ENCODE results near the gene COL27A1.

The COL27A1 gene

DNA sequence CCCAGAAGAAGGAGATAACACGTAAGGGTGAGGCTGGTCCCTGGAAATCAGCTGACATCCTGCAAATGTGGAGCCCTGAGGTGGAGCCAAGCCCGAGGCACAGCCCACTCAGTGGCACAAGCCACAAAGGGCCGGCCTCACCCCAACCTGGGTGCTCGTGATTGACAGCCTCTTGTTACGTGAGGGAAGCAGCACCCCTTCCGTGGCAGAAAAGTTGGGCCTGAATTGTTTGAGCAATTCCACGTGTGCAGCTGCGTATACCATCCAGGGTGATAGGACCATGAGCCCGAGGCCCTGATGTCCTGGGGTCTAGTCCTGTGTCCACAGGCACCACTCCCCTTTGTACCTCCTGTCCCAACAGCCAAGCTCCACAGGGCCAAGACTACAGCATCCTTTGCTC is 179.2 kb downstream of the COL27A1 start:
- no peak for DNase-seq

DNA sequence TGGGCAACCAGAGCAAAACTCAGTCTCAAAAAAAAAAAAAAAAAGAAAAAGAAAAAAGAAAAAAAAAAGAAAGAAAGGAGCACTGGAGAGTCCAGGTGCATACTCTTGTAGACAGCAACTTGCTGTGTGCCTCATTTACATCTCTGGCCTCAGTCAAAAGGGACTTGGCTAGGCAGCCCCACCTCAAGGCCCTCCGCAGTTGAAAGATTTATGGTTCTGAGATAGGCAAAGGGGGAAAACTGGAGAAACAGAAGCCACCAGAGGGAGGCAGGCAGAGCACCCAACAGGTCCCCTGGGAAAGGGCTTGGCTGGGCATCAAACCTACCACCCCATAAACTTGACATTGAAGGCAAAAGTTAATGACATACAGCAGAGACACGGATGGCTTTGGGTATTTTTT is 180.4 kb downstream of the COL27A1 start:
- no peak for DNase-seq

DNA sequence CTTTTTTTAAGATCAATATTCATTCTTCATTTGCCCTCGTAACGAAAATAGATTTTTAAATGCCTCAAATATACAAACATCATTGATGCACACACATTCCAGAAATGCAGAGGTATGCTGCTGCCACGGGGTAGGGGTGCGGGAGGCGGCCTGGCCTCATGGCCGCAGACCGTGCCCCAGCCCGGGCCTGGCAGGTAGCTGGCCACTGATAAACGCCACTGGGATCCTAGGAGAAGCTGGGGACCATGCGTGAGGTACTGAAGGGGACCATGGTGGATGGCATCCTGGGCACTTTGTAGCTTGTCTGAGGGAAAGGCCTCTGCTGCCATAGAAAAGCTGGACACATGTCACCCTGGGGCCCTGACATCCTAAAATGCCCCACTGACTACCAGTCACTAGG is 180.8 kb downstream of the COL27A1 start:
- DNase-seq, result no peak

DNA sequence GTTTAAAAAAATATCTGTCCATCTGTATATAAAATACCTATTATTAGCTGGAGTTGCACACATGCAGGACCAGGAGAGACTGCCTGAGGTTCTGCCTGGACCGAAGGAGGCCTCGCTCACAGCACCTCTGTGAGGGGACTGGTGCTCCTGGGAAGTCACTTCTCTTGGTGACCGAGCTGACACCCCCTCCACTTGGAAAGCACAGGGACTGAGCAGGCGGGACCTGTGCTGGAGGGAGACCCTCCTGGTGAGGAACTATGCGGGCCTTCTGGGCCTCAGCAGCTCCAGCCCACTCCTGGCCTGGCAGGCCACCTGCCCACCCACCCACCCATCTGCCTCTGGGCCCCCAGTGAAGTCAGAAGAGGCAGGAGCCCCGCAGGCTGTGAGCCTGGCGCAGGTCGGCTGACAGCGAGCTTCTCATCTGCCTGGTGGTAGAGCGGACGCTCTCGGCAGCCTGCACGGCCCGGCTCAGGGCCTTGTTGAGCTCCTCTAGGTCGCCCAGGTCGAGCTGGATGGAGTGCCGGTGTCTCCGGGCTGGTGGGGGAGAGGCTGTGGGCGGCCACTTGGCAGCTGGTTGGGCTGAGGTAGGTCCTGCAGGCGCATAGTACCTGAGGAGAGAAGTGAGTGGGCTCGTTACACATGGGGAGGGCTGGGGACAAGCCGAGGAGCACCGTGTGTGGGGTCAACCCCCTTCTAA is 181.5 kb downstream of the COL27A1 start:
- no peak for DNase-seq

DNA sequence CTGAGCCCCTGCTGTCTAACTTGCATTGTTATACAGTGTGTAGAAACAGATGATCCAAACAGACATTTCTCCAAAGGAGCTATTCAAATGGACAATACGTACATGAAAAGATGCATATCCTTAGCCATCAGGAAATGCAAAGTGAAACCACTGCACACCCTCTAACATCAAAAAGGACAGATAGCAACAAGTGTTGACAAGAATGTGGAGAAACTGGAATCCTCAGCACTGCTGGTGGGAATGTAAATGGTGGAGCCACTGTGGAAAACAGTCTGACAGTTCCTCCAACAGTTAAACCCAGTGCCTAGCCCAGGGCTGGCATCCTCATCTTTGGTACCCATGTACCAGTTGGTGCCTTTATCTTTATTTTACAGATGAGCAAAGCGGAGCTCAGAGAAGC is 182.8 kb downstream of the COL27A1 start:
- DNase-seq, result no peak

DNA sequence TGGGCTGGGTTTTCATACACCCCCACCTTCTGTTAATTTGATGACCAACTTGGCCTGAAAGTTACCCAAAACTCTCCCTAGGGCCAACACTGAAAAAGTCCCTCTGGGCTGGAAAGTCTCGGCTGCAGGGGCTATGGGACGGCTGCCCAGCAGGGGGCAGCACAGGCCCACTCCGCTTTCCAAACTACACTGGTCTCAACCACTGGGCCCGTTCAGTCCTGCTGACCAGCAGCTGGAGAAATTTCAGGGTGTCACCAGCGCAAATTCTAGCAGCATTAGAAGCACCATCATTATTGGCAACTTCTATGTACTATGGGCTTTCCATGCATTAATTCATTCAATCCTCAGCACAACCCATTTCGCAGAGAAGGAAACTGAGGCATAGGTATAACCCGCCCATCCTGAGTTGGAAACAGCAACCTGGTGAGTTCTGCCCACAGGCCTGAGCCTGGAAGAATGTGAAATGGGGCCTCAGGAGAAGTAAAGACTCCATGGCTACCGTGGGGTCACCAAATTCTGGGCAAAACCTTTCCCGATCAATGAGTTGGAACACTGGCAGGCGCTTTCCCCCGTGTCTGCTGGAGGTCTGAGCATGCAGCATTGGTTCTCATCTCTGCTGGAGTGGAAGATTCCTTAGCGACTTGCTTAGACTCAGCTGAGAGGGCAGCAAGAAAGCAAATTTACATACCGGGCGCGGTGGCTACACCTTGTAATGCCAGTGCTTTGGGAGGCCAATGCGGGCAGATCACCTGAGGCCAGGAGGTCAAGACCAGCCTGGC is 184.0 kb downstream of the COL27A1 start:
- DNase-seq, result peak in 22 of 56 donors; percentile 2 to 67 (median 14)

DNA sequence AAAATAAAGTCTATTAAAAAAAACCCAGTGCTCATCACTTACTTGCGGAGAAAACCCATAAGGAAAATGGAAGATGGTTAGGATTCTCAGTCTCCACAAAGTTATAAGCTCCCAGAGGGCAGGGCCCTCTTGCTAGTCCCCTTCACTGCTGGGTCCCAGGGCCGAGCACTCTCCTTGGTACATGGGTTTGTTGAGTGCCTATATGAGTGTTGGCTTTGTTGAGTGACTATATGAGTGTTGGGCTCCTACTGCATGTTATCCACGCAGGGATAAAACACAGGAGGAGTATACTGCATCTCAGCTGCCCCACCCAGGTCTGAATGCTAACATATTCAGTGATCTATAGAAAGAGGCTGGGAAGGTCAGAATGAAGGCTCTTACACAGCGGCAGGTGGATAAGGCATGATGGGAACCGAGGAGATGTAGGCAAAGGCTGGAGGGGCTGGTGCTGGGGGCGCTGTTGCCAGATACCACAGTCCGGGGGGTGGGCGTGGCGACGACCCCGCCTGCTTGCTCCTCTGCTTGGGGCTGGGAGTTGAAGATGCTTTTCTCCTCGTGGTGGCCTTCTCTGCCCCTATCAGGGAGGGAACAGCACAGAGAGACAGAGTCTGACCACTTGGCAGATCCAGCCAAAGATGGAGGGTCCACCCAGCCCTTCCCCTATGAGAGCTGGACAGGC is 186.0 kb downstream of the COL27A1 start:
- DNase-seq, result no peak

DNA sequence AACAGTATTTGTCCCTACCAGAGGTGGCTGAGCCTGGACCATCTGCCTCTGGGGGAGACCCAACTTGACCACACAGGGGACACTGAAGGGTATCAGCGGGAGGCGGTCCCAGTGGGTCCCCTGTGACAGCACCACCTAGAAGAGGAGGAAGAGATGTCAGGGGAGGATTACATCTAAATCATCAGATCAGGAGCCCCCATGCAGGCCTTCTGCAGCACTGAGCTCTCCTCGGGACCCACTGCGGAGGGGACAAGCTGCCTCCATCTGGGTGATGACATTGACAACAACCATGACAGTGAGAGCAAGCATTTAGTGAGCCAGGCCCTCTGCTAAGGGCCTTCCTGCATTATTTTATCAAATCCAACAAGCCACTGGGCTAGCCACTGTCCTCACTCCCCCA is 186.7 kb downstream of the COL27A1 start:
- no peak for DNase-seq

DNA sequence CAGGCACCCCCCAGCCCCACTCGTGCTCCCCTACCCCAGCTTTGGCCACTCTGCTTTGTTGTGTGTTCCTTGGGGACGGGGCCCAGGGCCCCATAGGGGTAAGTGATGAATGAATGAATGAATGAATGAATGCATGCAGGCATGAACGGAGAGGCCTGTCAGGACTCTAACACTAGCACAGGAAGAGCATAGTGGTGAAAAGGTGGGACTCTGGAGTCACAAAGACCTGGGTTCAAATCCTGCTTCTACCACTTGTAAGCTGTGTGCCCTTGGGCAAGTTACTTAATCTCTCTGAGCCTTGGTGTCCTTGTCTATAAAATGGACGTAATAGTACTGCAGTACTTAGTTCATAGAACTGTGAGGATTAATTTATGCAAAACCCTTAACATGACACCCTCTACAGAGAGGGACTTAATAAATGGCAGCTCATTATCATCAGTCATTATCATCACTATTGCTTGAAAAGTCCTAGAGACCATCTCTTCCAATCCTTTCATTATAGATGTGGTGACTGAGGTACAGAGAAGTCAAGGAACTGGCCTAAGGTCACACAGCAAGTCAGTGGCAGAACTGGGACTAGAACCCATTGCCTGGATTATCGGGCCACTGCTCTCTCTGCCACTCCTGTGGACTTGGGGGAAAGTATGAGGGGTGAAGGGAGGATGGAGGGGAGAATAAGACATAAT is 187.6 kb downstream of the COL27A1 start:
- DNase-seq, result no peak

DNA sequence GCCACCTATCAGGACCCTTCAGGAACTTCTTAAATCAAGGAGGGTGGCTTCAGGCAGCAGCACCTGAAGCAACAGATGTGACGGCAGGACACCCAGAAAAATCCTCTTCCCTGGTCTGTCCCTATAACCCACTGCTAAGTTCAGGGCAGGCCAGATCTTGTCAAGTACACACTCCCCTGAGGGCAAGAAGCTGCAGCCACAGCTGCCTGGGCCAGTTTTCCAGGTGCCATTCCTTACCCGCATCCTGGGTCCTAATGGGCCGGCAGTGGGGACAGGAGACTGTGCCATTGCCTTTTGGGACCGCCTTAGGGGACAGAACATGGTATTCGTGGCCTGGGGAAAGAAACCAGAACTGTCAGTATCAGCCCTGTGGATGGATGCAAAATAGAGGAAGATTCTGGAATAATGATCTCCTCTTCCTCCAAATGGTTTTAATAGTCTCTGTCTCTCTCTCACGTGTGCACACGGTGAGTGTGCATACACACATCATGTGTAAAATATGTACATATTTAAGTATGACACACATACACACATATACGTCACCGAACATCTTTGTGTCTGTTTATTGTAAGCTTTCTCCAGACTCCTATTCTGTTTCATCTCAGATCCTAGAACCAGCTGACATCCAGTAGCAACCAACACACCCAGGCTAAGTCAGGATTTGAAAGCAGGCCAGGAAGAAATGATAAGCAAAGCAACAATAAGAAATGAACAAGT is 188.3 kb downstream of the COL27A1 start:
- DNase-seq, result no peak

DNA sequence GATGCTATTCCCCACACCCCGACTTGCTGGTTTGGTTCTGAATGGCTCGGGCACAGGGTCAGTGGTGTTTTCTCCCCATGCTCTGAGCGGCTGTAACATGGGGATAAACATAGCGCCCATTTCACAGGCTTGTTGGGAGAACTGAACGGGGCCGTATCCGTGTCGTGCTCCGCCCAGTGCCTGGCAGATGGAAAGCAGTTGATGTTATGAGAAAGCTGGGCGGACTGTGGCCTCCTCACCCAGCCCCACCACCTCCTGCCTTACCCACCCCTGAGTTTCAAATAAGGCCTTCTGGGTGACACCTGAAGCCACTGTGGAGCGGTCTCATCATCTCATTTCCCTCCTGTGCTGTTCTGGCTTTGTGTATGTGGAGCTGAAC is 188.8 kb downstream of the COL27A1 start:
- no peak for DNase-seq

DNA sequence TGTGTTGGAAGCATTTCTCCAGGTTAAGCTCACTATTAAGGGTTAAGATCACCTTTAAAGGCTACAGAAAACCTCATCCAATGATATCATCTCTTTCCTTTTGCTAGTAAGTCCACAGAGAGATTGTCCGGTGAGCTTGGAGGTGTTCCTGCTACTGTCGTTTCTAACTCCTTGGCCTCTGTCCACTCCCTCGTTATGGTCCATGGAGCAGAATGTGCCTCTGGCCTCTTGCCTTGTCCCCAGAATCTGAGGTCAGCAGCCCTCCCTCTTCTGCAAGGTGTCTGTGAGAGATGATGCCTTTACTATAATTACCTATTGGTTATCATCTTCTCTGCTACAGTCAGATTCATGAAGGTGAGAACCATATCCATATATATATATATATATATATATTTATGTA is 189.4 kb downstream of the COL27A1 start:
- DNase-seq, result no peak

DNA sequence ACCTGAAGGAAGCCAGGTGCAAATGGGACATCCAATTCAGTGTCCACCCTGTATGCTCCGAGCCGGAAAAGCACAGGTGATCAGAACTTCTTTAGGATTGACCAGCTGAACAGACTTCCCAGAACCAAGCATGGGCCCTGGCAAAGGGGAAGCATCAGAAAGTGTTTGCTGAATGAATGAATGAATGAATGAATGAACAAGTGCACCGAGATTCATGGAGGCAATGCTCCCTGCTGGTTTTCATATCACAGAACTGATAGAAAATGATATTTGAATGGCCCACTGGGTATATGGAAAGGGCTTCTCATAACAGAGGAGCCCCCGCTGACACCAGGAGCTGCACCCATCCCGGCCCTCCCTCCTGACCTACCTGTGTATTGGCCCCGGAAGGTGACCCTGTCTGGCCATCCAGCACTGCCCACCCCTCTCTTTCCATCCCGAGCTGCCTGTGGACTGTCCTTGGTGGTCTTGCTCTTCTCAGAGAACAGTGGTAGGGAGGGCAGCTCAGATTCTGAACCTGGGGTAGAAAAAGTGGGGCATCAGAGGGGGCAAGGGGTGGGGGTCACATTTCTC is 190.2 kb downstream of the COL27A1 start:
- DNase-seq, result no peak

DNA sequence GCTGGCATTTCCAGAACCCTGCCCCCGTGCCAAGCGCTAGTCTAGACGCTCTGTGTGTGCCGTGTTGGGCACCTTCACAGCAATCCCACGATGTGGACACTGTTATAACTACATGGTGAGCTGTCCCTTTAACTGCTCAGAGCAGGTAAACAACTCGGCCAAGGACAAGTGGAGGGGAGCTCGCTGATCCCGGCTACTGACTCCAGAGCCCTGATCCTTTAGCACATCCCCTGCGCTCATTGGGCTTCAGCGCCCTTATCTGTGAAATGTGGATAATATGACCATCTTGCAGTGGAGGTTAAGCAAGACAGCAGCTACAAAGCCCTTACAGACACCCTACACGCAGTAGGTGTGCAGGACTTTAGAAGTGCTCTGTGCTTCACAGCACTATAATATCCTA is 190.8 kb downstream of the COL27A1 start:
- DNase-seq, result no peak

DNA sequence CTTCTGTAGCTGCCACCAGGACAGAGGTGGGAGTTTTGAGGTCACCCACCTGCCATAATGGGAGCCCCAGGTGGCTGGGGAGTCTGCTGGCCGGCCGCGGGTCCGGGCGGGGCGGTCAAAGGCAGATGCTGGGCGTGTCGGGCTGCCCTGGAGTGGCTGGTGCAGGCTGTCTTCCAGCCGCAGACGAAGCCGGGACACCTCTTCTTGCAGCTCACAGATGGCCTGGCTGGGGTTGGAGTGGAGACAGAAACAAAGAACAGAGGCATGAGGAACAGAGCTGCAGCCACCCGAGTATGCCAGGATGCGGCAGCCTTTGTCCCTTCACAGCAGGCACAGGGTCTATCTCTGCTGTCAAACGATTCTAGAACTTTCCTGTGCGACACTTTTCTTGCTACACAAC is 192.3 kb downstream of the COL27A1 start:
- peak in 49 of 56 donors; percentile 24 to 87 (median 65) for DNase-seq

DNA sequence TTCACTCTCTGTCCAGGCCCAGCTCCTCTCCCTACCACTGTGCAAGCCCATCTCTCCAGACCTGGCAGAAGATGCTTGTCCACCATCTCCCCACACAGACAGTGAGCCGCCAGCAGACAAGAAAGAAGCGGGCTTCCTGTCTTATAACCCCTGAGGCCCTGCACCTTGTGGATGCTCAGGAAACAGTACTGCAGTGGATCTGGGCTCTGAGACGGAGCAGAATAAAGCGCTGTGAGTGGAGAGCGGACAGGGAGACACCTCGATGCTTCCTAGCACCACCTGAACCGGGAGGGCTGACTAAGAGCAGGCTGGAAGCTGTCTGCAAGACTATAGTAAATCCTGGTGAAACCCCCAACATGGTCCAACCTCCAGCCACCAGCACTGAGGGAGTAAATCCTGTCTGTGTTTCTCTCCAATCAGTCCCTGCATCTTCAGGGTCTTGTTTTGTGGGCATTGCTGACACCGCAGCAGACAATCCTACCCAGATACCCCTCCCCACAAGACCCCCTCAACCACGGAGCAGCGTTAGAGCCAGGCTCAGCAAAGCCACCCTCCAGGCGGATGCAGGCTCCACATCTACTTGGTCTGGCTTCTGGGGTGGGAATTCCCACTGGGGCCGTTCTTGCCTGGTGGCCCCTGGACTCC is 193.0 kb downstream of the COL27A1 start:
- peak in 1 of 56 donors; percentile 24 for DNase-seq

DNA sequence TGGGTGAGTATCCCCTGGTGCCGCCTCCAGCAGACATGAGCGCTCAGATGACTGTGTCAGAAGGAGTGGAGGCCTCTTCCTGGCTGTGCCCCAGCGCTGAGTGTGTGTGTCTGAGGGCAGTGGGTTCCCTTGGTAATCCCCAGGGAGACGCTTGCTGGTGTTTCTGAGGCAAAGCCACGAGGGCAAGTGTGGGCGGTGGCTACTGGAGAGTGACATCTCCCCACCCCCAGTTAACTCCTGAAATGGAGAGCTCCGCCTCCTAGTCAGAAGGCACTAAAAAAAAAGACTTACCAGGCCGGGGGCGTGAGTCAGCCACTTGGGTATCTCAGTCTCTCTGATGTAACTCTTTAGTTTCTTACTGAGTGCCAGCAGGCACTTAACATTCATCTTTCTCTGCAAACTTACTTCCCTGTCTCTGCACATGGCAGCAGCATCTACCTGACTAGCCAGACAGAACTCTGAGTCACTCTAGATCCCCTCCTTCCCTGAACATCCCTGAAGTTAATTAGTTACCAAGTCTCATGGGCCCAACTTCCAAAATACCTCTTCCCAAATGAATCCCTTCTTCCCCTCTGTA is 193.7 kb downstream of the COL27A1 start:
- DNase-seq, result peak in 26 of 56 donors; percentile 7 to 73 (median 30)

DNA sequence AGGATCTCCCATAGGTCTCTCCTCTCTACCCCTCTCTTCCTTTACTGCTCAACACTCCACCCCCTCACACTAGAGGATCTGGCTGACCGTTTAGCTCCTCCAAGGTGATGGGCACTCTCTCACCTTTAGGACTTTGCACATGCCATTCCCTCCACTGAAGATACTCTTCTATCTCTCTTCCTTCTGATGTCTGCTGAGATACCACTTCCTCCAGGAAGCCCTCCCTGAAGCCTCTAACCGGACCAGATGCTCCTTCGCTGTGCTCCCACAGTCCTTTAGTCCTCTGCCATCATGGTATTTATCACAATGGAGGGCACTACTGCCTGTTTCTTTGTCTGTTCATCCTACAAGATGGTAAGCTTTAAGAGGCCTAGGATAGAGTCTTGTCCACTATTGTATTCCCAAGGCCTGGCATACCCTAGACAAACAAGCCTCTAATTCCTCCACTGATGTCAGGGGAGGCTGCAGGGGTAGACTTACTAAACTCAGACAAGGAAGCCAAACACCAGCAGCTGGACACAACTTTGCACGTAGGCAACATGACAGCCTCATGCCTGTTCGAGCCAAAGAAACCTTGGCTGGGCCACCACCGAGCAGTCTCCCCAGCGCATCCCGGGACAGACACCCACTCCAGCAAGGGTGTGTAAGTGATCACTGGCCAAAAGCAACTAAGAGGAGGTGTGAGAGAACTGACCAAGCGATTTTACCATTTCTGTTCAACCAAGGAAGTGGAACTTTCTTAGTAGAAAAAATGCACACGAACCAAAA is 194.6 kb downstream of the COL27A1 start:
- no peak for DNase-seq

Measured in amygdala (tissue), 56 donors.